GM19455 (cell line): ENCODE results near the gene TAF11L14.
"Not testable (repeated sequence)": the region's sequence is repeated elsewhere in the genome, so short reads cannot be mapped to it uniquely, and the experiment has no call there.

ENCODE experiments used
- ATAC-seq: cut with Tn5 transposase; IDR thresholded peaks from one replicate; pipeline ENCODE4 v1.9.1; 2021; ENCODE audit not compliant: unreplicated experiment

The TAF11L14 gene

DNA sequence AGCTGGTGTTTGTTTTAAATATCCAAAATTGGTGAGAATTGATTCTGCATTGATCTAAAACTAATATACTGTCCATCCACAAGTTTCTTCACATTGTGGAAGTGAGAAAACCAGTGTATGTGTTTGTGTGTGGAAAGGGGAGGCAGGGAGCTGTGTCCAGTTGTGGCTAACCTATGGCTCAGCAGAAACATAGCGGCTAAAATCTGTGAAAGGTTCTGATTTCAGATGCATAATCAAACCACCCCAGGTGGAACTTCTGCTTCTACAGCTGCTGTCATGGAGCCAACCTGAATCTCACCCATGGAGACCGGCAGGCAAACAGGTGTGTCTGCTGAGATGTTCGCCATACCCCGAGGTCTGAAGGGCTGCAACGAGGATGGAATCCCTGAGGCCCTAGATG lies at the start of gene TAF11L14:
TSS of gene TAF11L14 (plus strand) at position 301 of the 400 bp plus-strand sequence.
- no peak for ATAC-seq

DNA sequence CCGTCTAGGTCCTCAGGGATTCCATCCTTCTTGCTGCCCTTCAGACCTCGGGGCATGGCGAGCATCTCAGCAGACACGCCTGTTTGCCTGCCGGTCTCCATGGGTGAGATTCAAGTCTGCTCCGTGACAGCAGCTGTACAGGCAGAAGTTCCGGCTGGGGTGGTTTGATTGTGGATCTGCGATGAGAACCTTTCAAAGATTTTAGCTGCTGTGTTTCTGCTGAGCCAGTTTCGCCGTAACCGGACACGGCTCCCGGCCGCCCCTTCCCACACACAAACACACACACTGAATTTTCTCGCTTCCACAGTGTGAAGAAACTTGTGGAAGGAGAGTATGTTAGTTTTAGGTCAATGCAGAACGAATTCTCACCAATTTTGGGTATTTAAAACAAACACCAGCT lies 48.6 kb upstream of the TAF11L14 start, which contains the start of gene TAF11L7:
TSS of gene TAF11L7 (minus strand) at position 101 of the 400 bp plus-strand sequence.
- not testable (repeated sequence) for ATAC-seq

DNA sequence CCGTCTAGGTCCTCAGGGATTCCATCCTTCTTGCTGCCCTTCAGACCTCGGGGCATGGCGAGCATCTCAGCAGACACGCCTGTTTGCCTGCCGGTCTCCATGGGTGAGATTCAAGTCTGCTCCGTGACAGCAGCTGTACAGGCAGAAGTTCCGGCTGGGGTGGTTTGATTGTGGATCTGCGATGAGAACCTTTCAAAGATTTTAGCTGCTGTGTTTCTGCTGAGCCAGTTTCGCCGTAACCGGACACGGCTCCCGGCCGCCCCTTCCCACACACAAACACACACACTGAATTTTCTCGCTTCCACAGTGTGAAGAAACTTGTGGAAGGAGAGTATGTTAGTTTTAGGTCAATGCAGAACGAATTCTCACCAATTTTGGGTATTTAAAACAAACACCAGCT lies 43.4 kb upstream of the TAF11L14 start, which contains the start of gene TAF11L8:
TSS of gene TAF11L8 (minus strand) at position 101 of the 400 bp plus-strand sequence.
- ATAC-seq, result not testable (repeated sequence)

DNA sequence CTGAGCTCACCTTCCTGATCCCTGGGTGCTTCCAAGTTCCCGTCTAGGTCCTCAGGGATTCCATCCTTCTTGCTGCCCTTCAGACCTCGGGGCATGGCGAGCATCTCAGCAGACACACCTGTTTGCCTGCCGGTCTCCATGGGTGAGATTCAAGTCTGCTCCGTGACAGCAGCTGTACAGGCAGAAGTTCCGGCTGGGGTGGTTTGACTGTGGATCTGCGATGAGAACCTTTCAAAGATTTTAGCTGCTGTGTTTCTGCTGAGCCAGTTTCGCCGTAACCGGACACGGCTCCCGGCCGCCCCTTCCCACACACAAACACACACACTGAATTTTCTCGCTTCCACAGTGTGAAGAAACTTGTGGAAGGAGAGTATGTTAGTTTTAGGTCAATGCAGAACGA lies 40.0 kb upstream of the TAF11L14 start, which contains the start of gene TAF11L9:
TSS of gene TAF11L9 (minus strand) at position 140 of the 400 bp plus-strand sequence.
- not testable (repeated sequence) for ATAC-seq

DNA sequence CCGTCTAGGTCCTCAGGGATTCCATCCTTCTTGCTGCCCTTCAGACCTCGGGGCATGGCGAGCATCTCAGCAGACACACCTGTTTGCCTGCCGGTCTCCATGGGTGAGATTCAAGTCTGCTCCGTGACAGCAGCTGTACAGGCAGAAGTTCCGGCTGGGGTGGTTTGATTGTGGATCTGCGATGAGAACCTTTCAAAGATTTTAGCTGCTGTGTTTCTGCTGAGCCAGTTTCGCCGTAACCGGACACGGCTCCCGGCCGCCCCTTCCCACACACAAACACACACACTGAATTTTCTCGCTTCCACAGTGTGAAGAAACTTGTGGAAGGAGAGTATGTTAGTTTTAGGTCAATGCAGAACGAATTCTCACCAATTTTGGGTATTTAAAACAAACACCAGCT lies 36.5 kb upstream of the TAF11L14 start, which contains the start of gene TAF11L10:
TSS of gene TAF11L10 (minus strand) at position 101 of the 400 bp plus-strand sequence.
- not testable (repeated sequence) for ATAC-seq

DNA sequence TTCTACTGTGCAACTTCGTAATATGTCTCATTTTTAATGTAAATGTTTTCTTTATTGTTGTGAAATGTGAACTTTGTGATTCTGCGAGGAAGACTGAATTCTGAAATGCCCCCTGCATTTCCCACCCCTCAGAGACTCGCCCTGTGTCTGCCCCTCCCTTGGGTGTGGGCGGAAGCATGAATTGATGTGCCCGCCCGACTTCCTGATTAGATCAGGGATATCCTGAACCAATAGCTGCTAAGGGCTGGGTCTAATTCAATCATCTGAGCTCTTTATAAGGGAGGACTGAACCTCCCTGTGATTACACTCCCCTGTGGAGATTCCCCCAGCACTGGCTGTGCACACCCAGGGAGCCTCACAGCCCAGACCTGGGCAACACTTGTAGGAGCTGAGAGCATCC lies 30.4 kb upstream of the TAF11L14 start, which contains the start of gene TAF11L11:
TSS of gene TAF11L11 (plus strand) at position 304 of the 400 bp plus-strand sequence.
- not testable (repeated sequence) for ATAC-seq

DNA sequence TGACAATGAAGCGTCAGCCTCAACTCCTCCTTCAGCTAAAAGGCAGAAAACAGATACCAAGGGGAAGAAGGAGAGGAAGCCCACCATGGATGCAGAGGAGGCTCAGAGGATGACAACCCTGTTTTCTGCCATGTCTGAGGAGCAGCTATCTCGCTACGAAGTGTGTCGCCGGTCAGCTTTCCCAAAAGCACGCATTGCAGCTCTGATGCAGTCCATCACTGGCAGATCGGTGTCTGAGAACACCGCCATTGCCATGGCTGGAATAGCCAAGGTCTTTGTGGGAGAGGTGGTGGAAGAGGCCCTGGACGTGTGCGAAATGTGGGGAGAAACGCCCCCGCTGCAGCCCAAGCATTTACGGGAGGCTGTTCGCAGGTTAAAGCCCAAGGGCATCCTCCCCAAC lies 29.3 kb upstream of the TAF11L14 start:
- no peak for ATAC-seq

DNA sequence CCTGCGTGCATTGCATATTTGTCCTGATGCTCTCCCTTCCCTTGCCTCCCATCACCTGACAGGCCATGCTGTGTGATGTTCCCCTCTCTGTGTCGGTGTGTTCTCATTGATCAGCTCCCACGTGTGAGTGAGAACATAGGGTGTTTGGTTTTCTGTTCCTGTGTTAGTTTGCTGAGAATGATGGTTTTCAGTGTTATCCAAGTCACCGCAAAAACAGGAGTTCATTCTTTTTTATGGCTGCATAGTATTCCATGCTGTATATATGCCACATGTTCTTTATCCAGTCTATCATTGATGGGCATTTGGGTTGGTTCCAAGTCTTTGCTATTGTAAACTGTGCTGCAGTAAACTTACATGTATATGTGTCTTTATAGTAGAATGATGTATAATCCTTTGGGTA lies 26.8 kb upstream of the TAF11L14 start:
- ATAC-seq, result not testable (repeated sequence)

DNA sequence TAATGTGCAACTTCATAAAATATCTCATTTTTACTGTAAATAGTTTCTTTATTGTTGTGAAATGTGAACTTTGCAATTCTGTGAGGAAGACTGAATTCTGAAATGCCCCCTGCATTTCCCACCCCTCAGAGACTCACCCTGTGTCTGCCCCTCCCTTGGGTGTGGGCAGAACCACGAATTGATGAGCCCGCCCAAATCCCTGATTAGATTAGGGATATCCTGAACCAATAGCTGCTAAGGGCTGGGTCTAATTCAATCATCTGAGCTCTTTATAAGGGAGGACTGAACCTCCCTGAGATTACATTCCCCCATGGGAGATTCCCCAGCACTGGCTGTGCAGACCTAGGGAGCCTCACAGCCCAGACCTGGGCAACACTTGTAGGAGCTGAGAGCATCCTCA lies 24.2 kb upstream of the TAF11L14 start, which contains the start of gene TAF11L12:
TSS of gene TAF11L12 (plus strand) at position 301 of the 400 bp plus-strand sequence.
- ATAC-seq, result not testable (repeated sequence)

DNA sequence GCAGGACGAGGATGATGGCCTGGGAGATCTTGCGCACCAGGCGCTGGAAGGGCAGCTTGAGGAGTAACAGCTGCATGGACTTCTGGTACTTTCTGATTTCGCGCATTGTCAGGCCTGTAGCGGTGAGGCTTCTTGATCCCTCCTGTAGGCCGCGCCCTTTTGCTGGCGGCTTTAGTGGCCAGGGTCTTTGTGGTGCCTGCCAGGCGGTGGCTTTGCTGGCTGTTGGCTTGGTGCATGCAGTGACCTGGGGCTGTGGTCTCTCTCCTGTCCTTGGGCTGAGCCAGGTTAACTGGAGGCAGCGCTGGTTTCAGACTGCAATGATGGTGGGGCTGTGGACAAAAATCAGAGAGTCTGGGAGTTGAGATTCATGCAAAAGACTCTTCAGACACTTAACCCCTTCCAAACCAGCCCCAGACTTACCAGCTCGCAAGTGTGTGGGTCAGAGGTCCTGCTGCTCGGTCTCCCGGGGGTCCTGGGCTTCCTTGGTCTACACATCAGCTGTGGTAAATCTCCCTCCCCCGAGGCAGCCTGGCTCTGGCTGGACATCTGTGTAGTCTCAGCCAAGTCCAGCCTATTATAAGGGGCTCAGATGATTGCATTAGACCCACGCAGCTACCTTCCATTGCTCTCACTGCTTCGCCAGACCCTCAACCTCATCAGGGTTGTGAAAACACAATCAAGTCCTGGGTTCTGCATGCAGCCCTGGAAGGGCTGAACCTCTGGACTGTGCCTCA lies 19.2 kb upstream of the TAF11L14 start:
- ATAC-seq, result no peak

DNA sequence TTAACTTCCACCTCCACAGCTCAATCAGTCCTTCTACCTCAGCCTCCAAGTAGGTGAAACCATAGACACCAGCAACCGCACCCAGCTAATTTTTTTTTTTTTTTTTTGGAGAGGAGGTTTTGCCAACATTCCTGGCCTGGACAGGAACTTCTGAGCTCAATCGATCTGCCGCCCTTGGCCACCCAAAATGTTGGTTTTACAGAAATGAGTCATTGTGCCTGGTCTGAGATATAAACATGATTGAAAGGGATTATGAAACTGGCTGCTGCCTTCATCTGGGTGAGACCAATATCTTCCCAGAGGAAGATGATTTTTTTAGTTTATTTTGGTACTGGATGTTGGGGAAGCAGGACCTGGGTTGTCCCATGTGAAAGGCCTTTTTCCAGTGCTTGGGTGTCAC lies 14.9 kb upstream of the TAF11L14 start:
- no peak for ATAC-seq

DNA sequence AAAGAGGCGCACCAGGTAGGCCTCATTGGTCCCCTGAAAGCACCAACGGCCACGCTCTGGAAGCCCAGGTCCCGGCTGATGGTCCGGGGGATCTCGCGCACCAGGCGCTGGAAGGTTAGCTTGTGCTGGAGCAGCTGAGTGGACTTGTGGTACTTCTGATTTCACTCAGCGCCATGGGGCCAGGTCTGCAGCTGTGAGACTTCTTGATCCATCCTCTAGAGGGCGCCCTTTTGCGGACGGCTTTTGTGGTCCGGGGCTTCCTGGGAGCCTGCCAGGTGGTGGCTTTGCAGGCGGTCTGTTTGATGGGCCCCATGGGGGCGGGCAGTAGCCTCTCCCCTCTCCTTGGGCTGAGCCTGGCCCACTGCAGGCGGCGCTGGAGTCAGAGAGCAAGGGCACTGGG lies 13.6 kb upstream of the TAF11L14 start:
- ATAC-seq, result no peak

DNA sequence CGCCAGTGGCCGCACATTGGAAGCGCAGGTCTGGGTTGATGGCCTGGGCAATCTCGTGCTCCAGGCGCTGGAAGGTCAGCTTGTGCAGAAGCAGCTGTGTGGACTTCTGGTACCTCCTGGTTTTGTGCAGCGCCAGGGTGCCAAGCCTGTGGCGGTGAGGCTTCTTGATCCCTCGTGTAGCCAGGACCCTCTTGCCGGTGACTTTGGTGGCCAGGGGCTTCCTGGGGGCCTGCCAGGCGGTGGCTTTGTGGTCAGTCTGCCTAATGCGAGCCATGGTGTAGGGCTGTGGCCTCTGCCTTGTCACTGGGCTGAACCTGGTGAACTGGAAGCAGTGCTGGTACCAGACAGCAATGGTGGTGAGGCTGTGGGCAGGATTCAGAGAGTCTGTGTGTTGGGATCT lies 8.6 kb upstream of the TAF11L14 start:
- no peak for ATAC-seq

DNA sequence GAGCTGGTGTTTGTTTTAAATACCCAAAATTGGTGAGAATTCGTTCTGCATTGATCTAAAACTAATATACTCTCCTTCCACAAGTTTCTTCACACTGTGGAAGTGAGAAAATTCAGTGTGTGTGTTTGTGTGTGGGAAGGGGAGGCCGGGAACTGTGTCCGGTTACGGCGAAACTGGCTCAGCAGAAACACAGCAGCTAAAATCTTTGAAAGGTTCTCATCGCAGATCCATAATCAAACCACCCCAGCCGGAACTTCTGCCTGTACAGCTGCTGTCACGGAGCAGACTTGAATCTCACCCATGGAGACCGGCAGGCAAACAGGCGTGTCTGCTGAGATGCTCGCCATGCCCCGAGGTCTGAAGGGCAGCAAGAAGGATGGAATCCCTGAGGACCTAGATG lies 2.5 kb upstream of the TAF11L14 start, which contains the start of gene TAF11L13:
TSS of gene TAF11L13 (plus strand) at position 301 of the 400 bp plus-strand sequence.
- ATAC-seq, result not testable (repeated sequence)

DNA sequence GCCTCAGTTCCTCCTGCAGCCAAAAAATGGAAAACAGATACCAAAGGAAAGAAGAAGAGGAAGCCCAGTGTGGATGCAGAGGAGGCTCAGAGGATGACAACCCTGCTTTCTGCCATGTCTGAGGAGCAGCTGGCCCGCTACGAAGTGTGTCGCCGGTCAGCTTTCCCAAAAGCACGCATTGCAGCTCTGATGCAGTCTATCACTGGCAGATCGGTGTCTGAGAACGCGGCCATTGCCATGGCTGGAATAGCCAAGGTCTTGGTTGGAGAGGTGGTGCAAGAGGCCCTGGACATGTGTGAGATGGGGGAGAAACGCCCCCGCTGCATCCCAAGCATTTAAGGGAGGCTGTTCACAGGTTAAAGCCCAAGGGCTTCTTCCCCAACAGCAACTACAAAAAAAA lies 15.0 kb downstream of the TAF11L14 start:
- ATAC-seq, result not testable (repeated sequence)

DNA sequence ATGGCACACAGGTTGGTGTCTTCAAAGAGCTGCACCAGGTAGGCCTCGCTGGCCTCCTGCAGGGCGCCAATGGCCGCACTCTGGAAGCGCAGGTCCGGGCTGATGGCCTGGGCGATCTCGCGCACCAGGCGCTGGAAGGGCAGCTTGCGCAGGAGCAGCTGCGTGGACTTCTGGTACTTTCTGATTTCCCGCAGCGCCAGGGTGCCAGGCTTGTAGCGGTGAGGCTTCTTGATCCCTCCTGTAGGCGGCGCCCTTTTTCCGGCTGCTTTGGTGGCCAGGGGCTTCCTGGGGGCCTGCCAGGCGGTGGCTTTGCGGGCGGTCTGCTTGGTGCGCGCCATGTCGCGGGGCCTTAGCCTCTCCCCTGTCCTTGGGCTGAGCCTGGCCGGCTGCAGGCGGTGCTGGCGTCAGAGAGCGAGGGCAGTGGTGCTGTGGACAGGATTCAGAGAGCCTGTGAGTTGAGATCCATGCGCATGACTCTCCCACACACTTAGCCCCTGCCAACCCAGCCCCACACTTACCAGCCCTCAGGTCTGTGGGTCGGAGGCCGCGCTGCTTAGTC lies 21.0 kb downstream of the TAF11L14 start:
- ATAC-seq, result not testable (repeated sequence)

DNA sequence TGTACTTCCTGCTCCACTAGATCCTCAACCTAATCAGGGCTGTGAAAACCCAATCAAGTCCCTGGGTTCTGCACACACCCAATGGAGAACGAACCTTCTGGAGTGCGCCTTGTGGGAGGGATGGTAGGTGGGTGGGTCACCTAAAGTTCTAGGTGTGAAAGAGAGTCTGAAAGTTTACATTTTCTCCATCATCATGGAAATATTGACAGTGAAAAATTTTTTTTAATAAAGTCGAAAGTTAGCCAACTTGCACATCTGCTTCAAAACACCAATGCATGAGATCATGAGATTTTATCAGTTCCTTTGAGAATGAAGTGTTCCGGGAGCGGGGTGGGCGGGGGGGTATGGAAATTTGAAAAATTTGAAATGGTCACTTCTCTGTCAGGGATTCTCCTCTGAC lies 21.7 kb downstream of the TAF11L14 start:
- no peak for ATAC-seq

DNA sequence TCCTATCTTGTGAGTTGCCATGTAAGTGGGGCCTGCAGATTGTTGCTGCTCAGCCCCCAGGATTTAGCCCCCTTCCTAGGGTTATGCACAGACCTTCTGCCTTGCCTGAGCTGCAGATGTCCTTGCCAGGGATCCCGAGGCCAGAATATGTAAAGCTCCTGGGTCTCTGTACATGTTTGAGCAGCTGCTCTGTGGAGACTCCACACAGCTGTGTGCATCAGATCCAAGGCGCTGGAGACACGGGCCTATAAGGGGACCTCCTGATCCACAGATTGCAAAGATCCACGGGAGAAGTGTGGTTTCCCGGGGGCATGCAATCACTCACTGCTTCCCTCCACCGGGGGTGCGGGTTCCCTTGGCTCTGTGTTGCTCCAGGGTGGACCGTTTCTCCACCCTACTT lies 28.9 kb downstream of the TAF11L14 start:
- ATAC-seq, result no peak

DNA sequence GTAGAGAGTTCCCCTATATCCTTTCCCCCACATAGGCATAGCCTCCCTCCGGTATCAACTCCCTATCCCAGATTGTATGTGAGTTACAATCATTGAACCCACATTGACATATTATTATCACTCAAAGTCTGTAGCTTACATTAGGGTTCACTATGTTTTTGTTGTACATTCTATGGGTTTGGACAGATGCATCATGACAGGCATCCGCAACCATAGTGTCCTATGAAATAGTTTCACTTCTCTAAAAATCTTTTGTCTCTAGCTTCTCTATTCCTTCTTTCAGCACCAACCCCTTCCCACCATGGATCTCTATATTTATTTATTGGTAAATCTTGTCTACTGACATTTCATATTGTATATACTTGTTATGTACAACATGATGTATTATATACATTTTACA lies 31.6 kb downstream of the TAF11L14 start:
- ATAC-seq, result no peak

DNA sequence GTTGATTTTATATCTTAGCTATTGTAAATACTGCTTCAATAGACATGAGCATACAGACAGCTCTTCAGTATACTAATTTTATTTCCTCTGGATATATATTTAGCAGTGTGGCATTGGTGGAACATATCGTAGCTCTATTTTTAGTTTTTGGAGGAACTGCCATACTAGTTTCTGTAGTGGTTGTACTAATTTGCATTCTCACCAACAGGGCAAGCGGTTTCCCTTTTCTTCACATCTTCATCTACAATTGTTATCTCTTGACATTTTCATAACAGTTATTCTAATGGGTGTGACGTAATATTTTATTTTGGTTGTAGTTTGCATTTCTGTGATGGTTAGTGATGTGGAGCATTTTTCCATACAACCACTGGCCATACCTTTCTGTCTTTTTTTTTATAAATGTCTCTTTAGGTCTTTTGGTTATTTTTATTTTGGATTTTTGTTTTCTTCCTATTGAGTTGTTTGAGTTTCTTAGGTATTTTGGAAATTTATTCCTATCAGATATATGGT lies 32.5 kb downstream of the TAF11L14 start:
- no peak for ATAC-seq

DNA sequence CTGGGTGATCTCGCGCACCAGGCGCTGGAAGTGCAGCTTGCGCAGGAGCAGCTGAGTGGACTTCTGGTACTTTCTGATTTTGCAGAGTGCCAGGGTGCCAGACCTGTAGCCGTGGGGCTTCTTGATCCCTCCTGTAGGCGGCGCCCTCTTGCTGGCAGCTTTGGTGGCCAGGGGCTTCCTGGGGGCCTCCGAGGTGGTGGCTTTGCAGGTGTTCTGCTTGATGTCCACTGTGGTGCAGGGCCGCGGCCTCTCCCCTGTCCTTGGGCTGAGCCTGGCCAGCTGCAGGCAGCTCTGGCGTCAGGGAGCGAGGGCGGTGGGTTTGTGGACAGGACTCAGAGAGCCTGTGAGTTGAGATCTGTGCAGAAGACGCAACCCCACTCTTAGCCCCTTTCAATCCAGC lies 36.1 kb downstream of the TAF11L14 start:
- no peak for ATAC-seq
